Right atrium auricular region (tissue), 2 donors: Measurements from ENCODE around the gene LDB2. TPM values are rescaled to one million over a fixed set of nuclear protein-coding genes. Genes with fewer than 3 reads are reported as not detected.

Source experiments
- DNase-seq: peaks from one replicate; pipeline ENCODE4 v3.0.0-alpha.2; 2019; ENCODE audit warnings: low spot score
- H3K27ac ChIP-seq, 2 donors: fragments of 200-600 bp; sonication (generic); 1 replicate in 1 of 2; 2 replicates in 1 of 2; pipeline ENCODE4 v1.5.1; 2016 to 2019
- H3K27me3 ChIP-seq, 2 donors: fragments of 200-600 bp; sonication (generic); one replicate each; pipeline versions ENCODE4 v1.5.1 to v1.6.0; 2017 to 2019
- H3K36me3 ChIP-seq: fragments of 200-600 bp; sonication (generic); one replicate; pipeline ENCODE4 v1.5.1; 2016
- H3K4me1 ChIP-seq, 2 donors: fragments of 200-600 bp; sonication (generic); one replicate each; pipeline versions ENCODE4 v1.5.1 to v1.6.0; 2017 to 2019
- H3K4me3 ChIP-seq, 2 donors: fragments of 200-600 bp; sonication (generic); 1 replicate in 1 of 2; 2 replicates in 1 of 2; pipeline ENCODE4 v1.5.1; 2017 to 2019; ENCODE audit warnings: mild to moderate bottlenecking in 1 of 2, moderate library complexity in 1 of 2
- H3K9me3 ChIP-seq, 2 donors: fragments of 200-600 bp; sonication (generic); one replicate each; pipeline ENCODE4 v1.5.1; 2019
- total RNA-seq, 2 donors: library from RNA; depleted of rRNA; stranded (reverse); fragments of >200 nt; gene quantifications; one replicate each; pipeline ENCODE4 v1.1.0, GENCODE V29; 2016
- TF ChIP-seq, protein P1 (sequence below), 2 donors: fragments of 200-600 bp; sonication (generic); IDR thresholded peaks; one replicate each; pipeline ENCODE4 v1.5.1; 2019; ENCODE audit warnings: antibody characterized with exemption in 2 of 2

Gene LDB2
- total RNA-seq, 2 donors from 2014 or later, result 35.2 to 64.4 TPM

DNA sequence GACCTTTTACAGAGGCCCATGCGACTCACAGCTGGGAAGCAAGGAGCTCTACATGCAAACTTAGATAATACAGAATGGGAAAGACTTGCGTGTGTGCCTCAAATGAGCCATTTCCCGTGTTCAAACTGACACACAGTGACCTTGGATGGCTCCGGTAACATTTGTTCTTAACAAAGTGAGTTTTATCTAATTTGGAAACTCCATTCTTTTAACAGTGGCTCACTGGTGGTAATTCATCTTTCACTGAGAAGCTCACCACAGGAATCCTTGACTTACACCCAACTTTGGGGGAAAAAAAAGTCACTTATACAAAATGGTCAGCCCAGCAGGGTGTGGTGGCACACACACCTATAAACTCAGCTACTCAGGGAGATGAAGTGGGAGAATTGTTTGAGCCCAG lies 190.6 kb downstream of the LDB2 start:
- Histone ChIP-seq H3K9me3 (no peaks in the 10 kb centered on the region), H3K4me3 (no peak overlapping the region), H3K27me3 (no peaks in the 10 kb centered on the region), H3K4me1 (no peaks in the 10 kb centered on the region), H3K27ac (no peak overlapping the region), H3K36me3 (no peaks in the 10 kb centered on the region)
- TF ChIP-seq, protein P1, sequence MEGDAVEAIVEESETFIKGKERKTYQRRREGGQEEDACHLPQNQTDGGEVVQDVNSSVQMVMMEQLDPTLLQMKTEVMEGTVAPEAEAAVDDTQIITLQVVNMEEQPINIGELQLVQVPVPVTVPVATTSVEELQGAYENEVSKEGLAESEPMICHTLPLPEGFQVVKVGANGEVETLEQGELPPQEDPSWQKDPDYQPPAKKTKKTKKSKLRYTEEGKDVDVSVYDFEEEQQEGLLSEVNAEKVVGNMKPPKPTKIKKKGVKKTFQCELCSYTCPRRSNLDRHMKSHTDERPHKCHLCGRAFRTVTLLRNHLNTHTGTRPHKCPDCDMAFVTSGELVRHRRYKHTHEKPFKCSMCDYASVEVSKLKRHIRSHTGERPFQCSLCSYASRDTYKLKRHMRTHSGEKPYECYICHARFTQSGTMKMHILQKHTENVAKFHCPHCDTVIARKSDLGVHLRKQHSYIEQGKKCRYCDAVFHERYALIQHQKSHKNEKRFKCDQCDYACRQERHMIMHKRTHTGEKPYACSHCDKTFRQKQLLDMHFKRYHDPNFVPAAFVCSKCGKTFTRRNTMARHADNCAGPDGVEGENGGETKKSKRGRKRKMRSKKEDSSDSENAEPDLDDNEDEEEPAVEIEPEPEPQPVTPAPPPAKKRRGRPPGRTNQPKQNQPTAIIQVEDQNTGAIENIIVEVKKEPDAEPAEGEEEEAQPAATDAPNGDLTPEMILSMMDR (IDR thresholded peaks at IDR 0.05), result no peak
- no peak for DNase-seq

- Histone ChIP-seq H3K36me3 (no peaks in the 10 kb centered on the region), H3K4me3 (no peak overlapping the region), H3K27me3 (no peaks in the 10 kb centered on the region), H3K9me3 (no peaks in the 10 kb centered on the region), H3K27ac (no peak overlapping the region), H3K4me1 (no peaks in the 10 kb centered on the region)
- TF ChIP-seq, protein P1 (IDR thresholded peaks at IDR 0.05), result no peak
- DNase-seq, result no peak
Measured at GRCh38 chr4:16706251-16706650, 192.2 kb downstream of the LDB2 start.

DNA sequence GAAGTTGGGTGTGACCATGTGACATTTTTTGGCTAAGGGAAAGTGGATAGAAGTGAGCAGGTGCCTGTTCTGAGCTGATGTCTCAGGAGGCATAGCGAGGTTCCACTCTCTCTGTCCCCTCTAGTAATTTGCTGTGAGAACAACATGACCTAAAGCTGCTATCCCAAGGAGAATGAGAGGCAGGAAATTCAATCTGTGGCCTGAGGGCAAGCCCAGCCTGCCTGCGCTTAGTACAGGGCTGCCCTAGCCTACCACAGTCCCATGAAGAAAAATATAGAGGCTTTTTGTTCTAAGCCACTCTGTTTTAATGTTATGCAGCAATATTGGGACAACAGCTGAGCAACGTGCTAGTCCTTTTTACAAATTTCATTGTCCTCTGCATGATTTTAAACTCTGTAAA lies 193.1 kb downstream of the LDB2 start:
- Histone ChIP-seq H3K4me1 (no peaks in the 10 kb centered on the region), H3K27me3 (no peaks in the 10 kb centered on the region), H3K4me3 (no peak overlapping the region), H3K27ac (no peak overlapping the region), H3K9me3 (no peaks in the 10 kb centered on the region), H3K36me3 (no peaks in the 10 kb centered on the region)
- DNase-seq, result no peak
- TF ChIP-seq, protein P1 (IDR thresholded peaks at IDR 0.05), result no peak

DNA sequence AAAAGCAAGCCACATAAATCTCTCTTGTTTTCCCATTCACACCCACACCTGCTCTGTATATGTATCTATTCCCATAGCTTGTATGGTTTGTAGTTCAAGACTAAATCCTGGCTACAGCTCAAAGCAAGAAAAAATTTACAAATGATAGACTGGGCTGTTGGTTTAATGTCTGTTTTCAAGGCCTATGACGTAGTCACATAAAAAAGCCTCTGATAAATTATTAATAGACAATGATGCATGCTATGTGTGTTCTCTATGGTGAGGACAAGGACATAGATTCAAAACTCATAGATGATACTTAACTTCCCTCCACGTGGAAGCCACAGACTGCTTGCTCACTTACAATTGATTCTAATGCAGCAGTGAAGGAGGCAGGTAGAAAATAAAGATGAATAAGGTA lies 194.0 kb downstream of the LDB2 start:
- Histone ChIP-seq H3K4me1 (no peaks in the 10 kb centered on the region), H3K27me3 (no peaks in the 10 kb centered on the region), H3K27ac (no peak overlapping the region), H3K36me3 (no peaks in the 10 kb centered on the region), H3K4me3 (no peak overlapping the region), H3K9me3 (no peaks in the 10 kb centered on the region)
- DNase-seq, result no peak
- TF ChIP-seq, protein P1 (IDR thresholded peaks at IDR 0.05), result no peak

- H3K9me3 ChIP-seq, result no peaks in the 10 kb centered on the region
- H3K4me3 ChIP-seq, result no peak overlapping the region
- H3K4me1 ChIP-seq, result peaks cover 0 to 16% of the 10 kb centered on the region in 2 donors
- TF ChIP-seq, protein P1 (IDR thresholded peaks at IDR 0.05), result no peak
- no peaks in the 10 kb centered on the region for H3K27me3 ChIP-seq
- no peak for DNase-seq
- no peaks in the 10 kb centered on the region for H3K36me3 ChIP-seq
- no peak overlapping the region for H3K27ac ChIP-seq
Measured at GRCh38 chr4:16695896-16696295, 202.5 kb downstream of the LDB2 start.

GRCh38 chr4:16694884-16695276 lies 203.6 kb downstream of the LDB2 start:
- H3K27me3 ChIP-seq, result no peaks in the 10 kb centered on the region
- TF ChIP-seq, protein P1 (IDR thresholded peaks at IDR 0.05), result no peak
- no peak overlapping the region for H3K27ac ChIP-seq
- H3K4me1 ChIP-seq, result peaks cover 0 to 16% of the 10 kb centered on the region in 2 donors
- H3K36me3 ChIP-seq, result no peaks in the 10 kb centered on the region
- no peak overlapping the region for H3K4me3 ChIP-seq
- no peak for DNase-seq
- H3K9me3 ChIP-seq, result no peaks in the 10 kb centered on the region
